Measurements from ENCODE around the gene NPC1L1. TPM values are rescaled to one million over a fixed set of nuclear protein-coding genes. Genes with fewer than 3 reads are reported as not detected.

The NPC1L1 gene, protein sequence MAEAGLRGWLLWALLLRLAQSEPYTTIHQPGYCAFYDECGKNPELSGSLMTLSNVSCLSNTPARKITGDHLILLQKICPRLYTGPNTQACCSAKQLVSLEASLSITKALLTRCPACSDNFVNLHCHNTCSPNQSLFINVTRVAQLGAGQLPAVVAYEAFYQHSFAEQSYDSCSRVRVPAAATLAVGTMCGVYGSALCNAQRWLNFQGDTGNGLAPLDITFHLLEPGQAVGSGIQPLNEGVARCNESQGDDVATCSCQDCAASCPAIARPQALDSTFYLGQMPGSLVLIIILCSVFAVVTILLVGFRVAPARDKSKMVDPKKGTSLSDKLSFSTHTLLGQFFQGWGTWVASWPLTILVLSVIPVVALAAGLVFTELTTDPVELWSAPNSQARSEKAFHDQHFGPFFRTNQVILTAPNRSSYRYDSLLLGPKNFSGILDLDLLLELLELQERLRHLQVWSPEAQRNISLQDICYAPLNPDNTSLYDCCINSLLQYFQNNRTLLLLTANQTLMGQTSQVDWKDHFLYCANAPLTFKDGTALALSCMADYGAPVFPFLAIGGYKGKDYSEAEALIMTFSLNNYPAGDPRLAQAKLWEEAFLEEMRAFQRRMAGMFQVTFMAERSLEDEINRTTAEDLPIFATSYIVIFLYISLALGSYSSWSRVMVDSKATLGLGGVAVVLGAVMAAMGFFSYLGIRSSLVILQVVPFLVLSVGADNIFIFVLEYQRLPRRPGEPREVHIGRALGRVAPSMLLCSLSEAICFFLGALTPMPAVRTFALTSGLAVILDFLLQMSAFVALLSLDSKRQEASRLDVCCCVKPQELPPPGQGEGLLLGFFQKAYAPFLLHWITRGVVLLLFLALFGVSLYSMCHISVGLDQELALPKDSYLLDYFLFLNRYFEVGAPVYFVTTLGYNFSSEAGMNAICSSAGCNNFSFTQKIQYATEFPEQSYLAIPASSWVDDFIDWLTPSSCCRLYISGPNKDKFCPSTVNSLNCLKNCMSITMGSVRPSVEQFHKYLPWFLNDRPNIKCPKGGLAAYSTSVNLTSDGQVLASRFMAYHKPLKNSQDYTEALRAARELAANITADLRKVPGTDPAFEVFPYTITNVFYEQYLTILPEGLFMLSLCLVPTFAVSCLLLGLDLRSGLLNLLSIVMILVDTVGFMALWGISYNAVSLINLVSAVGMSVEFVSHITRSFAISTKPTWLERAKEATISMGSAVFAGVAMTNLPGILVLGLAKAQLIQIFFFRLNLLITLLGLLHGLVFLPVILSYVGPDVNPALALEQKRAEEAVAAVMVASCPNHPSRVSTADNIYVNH (N-terminal part only)
- not detected in 2 replicates for polyA plus RNA-seq (2014; cell fraction: cytosol; rRNA removed)
- polyA plus RNA-seq (2014; cell fraction: nucleus; rRNA removed), result 0.10 and 0.14 TPM in 2 replicates

DNA sequence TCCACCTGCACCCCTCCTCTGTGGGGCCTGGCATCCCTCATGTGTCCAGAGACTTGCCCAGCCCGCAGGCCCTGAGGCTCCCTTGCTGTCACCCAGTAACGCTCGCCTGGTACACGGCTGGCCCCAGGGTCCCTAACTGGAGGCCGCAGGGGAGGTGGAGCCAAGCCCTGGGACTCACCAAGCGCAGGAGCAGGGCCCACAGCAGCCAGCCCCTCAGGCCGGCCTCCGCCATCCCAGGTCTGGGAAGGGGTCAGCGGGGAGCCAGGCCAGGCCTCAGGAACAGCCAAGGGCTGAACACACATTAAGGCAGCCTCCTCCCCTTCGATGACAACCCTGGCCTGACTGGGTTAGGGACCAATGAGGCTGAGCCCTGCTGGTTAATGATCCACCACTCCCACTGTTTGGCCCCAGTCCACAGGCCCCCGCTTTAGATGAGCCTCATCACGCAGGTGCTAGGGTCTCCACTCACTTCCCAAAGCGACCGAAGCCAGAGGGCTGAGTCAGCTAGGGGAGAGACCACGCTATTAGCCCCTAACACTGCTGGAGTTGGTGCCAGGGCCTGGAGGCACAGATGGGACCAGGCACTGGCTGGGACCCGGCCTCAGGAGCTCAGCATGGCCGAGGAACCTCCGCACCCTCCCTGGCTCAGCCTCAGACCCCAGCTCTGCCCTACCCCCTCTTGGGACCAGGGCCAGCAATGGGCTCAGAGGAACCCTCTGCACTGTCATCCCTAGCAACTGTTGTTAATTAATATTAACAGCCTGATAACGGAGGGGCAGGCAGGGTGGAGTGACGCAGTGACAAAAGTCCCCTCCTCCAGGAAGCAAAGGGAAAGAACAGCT, at the start of gene NPC1L1:
NPC1L1 (minus strand) TSS at position 303 of the 842 bp plus-strand sequence; CDS start at position 232, 71 bp downstream.
- no peak for DNase-seq (ENCODE audit: low spot score)

DNA sequence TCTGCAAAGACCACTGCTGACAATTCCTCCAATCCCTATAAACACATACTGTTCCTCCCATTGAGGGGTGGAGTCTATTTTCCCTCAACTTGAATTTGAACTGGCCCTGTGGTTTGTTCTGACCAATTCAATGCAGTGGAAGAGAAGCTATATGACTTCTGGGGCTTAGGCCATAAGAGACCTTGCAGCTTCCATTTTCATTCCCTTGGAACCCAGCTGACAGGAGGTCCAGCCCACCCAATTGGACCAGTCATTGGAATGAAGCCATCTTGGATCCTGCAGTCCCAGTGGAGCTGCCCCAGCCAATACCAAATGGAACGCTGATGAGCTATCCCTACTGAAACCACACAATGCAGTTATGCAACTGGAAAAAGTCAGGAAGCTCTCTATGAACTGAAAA, 49.8 kb upstream of the NPC1L1 start:
- DNase-seq (ENCODE audit: low spot score), result no peak

DNA sequence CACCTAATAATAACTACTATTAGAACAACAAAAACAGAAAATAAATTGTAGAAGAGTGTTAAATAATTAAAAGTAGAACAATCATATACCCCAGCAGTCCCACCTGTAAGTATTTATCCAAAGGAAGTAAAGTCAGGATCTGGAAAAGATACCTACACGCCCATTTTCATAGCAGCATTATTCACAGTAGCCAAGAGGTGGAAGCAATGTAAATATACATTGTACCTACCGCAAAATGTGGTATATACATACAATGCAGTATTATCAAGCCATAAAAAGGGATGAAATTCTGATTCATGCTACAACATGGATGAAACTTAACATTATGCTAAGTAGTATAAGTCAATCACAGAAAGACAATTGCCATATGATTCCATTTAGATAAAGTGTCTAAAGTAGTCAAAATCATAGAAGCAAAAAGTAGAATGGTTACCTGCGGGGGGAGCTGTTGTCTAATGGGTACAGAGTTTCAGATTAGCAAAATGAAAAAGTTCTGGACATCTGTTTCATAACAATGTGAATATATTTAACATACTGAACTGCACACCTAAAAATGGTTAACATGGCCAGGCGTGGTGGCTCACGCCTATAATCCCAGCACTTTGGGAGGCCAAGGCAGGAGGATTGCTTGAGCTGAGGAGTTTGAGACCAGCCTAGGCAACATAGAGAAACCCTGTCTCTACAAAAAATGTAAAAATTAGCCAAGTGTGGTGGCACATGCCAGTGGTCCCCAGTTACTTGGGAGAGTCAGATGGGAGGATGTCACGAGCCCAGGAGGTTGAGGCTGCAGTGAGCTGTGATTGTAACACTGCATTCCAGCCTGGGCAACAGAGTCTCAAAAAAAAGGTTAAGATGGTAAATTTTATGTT, 46.9 kb upstream of the NPC1L1 start:
- DNase-seq (ENCODE audit: low spot score), result peak; percentile 45

DNA sequence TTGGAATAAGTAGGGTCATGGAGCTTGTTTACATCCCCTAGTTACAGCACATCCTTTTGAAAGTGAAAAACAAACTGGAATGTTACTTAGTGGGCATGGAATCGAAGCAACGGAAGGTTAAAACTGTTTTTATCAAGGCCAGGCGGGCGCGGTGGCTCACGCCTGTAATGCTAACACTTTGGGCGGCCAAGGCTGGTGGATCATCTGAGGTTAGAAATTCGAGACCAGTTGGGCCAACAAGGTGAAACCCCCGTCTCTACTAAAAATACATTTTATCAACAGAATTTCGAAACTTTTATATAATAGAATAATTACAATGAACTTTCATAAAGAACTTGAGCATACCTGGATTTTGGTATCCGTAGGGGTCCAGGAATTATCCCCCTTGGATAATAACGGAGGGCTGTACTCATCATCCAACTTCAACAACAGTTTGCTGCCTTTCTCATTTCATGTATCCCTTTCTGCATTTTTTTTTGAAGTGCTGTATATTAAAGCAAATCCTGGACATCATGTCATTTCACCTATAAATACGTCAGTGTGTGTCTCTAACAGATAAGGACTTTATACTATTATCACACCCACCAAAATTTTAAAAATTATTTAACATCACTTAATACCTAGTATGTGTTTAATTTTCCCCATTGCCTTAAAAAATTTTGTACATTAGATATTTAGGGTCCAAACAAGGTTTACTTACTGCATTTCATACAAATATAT, 42.2 kb upstream of the NPC1L1 start:
- no peak for DNase-seq (ENCODE audit: low spot score)

DNA sequence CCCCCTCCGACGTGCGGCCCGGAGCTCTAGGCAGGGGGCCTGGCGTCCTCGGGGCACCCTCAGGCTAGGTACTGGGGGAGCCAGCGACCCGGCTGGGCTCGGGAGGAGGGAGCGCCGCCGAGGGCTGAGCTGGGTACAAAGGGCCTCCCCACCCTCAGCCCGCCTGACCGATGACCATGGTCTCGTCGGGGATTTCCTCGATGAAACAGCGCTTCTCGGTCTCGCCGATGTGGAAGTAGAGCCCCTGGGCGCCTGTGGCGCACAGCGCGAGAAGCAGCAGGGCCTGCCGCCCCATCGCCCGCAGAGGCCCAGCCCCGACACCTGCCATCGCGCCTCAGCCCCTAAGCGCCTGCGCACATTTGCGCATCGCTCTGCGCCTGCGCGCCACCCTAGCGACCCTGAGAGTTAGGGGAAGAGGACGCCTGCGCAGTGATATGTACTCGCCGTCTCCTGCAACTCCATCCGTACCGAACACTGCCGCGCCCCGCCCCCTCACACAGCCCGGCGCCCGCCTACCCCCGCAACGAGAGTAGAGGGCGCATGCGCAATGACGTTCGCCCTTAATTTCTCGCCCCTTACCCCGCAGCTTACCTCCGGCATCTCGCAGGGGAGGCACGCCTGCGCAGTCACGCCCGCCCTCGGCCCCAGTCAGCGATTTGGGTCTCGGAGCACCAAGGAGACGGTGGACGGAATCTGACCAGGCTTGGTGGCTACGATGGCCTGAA, 40.9 kb upstream of the NPC1L1 start, which contains the start of gene TMED4:
TMED4 (minus strand) TSS at position 353 of the 725 bp plus-strand sequence; CDS start at position 328, 25 bp downstream.
- DNase-seq (ENCODE audit: low spot score), result peak; percentile 98

DNA sequence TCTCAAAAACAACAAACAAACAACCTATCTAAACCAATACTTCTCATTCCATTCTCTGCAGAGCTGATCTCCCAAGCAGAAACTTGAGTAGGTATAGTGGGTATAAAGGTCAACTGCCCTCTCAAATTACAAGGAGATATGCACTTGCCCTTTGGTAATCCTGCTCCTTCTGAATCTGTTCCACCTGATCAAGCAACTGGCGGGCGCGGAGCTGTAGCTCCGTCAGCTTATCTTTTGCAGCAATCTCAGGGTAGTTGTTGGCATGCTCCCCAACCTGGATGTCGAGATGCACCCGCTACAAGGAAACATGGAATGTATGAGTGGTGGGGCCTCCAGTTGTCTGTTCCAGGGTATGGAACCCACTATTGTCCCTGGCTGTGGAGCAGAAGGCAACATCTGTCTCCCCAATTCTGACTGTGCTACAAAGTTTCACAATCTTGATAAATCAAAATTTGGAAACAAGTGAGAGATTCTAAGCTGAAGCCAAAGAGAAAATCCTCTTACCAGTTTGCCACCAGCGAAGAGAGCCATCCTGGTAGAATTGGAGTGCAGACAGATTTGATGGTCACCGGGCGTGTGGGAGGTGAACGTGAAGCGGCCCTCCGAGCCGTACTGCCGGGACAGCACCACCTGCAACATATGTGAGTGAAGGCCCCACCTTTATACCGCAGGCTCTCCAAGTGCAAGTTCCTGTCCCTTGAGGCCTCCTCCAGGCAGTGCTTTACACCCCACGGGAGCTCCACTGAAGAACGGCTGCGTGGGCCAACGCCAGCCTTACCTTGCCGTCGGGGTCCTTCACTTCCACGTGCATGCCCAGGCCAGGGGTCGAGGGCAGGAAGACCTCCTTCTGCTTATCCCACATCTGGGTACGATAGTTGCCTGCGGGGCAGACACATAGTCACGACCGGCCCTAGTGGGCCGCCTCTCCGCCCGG, 40.1 kb upstream of the NPC1L1 start:
- no peak for DNase-seq (ENCODE audit: low spot score)

DNA sequence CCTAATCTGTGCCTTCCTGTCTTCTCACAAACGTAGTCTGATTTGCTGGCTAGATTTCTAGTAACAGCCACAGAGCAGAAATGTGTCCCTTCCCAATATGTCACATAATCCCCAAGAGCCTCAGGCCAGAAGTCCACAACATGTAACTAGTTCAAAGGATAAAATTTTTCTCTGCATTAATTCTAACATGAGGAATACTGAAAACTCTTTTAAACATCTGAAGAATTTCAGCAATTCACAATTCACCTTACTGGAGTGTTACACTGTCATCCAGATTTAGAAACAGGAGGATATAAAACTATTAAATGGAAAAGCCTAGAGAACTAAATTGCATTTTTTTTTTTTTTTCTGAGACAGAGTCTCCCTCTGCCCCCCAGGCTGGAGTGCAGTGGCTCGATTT, 35.1 kb upstream of the NPC1L1 start:
- no peak for DNase-seq (ENCODE audit: low spot score)

DNA sequence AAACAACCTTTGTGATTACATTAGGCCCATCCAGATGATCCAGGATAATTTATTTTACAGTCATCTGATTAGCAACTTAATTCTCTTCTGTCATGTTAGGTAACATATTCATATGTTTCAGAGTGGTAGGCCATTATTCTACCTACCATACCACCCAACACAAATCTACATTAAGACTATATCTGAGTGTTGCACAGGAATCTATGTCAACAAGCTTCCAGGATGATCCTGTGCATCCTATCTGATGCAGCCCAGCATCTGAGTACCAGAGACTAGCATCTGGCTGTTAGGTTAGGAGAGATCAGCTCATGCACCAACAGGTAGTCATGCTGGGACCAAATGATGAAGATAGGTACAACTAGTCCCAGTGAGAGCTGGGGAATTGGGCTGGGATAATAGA, 33.9 kb upstream of the NPC1L1 start:
- no peak for DNase-seq (ENCODE audit: low spot score)

DNA sequence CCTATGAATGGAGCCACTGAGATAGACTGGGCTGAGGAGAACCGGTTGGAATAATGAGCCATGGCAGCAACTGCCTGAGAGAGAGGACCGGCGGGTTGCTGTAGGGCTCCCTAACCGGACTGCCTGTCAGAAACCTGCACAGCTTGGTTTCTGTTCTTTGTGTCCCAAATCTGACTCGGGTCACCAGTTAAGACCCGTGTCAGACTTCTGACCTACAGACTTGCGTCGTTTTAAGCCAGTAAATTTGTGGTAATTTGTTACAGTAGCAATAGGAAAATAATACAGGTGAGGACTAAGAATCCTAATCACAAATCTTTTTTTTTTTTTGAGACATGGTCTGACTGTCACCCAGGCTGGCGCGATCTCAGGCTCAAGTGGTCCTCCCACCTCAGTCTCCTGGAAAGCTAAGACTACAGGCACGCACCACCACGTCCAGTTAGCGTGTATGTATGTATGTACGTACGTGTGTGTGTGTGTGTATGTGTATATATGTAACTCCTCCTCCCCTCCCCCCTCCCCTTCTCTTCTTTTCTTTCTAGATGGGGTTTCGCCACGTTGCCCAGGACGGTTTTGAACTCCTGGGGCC, 33.2 kb upstream of the NPC1L1 start:
- no peak for DNase-seq (ENCODE audit: low spot score)

DNA sequence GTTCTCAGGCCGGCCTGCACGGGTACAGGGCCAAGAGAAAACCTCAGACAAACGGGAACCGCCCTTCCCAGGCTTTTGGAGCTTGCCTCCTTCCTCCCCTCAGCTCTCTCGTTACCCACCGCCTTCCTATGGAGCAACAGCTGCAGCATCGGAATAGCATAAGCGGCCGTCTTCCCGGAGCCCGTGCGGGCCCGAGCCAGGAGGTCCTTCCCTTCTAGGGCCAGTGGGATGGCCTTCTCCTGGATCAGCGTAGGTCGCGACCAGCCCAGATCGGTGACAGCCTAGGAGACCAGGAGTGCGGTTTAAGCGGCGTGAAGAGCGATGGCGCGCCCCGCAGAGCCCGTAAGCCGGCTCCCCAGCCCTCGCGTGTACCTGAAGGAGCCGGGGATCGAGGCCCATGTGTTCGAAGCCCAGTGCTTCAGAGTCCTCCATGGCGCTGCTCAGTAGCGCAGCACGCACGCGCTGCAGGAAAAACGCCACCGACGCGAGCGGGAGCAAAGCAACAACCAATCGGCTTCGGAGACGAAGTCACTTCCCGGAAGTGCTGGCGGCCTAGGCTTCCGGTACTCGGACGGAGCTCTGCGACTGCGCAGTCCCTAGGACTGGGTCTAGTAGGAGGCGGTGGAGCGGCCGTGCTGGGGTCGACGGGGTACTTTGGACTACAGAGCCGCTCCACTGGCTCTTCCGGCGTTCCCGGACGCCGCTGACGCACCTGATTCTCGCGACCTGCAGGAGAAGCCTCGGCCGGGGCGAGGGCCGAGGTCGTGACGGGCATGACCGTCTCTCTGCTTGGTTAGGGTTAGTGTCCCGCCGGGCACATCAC, 32.5 kb upstream of the NPC1L1 start, which contains the start of gene DDX56:
DDX56 (minus strand) TSS at position 445 of the 823 bp plus-strand sequence; CDS start at position 432, 13 bp downstream.
- peak; percentile 94 for DNase-seq (ENCODE audit: low spot score)

DNA sequence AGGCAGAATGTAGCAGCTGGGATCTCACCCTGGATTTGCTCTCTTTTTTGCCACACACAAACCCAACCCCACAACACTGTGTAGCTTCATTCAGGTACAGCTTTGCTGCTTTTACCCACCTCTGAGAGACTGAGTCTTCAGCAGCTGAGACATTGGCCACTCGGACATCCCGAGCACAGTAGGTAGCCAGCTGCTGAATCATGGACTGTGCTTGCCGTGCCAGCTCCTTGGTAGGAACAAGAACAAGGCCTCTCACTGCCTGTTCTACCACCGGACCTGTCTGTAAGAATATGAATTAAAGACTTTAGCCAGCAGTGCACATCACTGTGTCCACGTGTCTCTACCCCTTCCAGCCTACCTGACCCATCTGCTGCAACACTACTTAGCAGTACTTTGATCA, 31.6 kb upstream of the NPC1L1 start:
- DNase-seq (ENCODE audit: low spot score), result no peak

DNA sequence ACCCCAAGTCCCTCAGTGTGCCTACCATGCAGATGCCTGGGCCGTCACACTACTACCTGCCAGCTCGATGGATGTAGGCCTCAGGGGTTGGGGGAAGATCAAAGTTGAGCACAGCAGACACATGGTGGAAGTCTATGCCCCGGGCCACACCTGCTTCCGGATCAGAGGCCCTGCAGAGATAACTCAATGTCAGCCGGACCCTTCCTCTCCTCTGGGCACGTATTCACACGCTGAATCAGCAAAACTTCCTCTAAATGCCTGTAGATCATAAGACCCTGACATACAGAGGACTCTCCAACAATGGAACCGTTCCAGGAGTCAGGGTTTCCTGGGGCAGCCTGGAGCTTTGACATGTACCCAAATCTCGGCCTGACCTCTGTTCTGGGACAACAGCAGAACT, 28.8 kb upstream of the NPC1L1 start:
- no peak for DNase-seq (ENCODE audit: low spot score)

DNA sequence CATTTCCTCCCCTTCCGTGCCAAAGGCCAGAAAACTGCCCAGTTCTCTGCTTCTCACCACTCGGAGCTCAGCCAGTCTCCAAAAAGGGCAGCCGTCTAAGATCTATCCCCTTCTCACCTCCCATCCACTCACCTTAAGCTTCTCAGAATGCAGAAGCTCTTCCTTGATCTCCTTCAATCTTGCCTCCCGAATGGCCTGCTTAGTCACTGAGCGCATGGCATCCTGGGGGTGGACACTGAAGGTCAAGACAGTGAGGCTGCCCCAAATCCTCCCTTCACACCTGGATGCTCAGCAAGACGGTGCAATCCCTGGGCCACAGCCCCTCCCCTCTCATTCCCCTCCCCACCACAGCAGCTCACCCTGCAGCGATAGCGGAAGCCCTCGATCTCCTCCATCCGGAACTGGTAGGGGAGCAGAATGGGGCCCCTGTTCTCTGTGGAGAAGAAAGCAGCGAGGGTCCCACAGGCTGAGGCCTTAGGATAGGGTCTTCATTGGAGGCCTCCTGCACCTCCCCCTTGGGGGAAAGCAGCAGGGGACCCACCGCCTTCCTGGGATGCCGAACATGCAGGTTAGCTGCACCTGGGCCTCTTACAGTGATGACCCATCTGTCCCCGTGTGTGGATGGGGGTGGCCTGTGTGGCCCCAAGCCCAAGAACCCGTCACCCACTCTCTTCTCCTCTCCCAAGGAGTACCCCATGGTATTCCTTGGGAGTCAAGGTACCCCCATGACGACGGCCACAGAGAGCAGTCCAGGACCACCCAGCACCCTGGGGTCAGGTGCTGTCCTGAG, 27.8 kb upstream of the NPC1L1 start:
- no peak for DNase-seq (ENCODE audit: low spot score)

DNA sequence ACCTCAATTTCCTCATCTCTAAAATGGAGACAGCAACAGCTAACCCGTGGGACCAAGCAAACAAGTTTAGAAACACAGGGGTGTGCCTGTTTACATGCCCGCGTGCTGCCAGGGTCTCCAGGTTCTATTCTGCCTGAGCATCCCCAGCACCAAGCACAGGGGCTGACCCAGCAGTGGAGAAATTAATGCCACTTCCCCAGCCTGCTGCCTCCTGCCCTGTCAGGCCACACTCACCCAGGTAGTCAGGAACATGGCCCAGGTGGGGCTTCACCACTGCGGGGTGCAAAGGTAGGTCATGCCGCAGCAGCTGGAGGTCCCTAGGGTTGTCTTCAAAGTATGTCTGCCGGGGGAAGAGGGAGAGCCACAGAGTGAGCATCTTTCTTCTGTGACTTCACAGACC, 26.8 kb upstream of the NPC1L1 start:
- DNase-seq (ENCODE audit: low spot score), result no peak

DNA sequence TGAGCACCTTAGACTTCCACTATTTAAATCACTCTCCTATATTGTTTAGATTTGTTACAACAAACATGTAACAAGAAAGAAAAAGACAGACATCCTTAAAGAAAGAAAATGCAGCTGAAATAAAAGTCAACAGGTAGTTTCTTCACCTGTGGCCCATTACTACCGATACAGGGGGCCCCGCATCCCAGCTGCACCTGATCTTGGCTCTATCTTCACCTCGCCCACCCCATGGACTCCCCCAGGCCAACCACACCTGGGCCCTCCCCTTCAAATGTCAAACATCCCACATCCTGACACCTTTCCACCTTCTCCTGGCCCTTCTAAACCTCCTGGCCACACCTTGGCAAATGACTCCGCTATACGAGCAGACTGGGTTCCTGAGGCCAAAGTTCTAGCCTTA, 25.6 kb upstream of the NPC1L1 start:
- no peak for DNase-seq (ENCODE audit: low spot score)

Measured in SK-N-DZ (cell line).